SU-DHL-6 (cell line): Measurements from ENCODE around the gene PIGZ.
A peak's percentile ranks its signal among the peaks of the same experiment; 100 is the strongest.

ENCODE experiments used
- CTCF ChIP-seq: fragments of 200-600 bp; sonication (generic); IDR thresholded peaks from one replicate; pipeline ENCODE4 v1.5.1; 2017; ENCODE audit warnings: antibody characterized with exemption, mild to moderate bottlenecking, low read length, moderate library complexity; ENCODE audit not compliant: insufficient read depth, poor library complexity, severe bottlenecking
- EZH2phosphoT487 ChIP-seq: fragments of 200-600 bp; sonication (generic), shearing (Covaris generic); conservative IDR thresholded peaks from 2 replicates; pipeline ENCODE4 v1.6.1; 2018; ENCODE audit warnings: mild to moderate bottlenecking, antibody characterized with exemption, low read length, moderate library complexity, mixed read lengths

- TF ChIP-seq EZH2phosphoT487, result no peak
- TF ChIP-seq CTCF, result peak; percentile 33
Measured at GRCh38 chr3:196969660-196970546, 1.3 kb upstream of the PIGZ start.
